K562 (cell line): Measurements from ENCODE around the gene TMEM167A. TPM values are rescaled to one million over a fixed set of nuclear protein-coding genes. Genes with fewer than 3 reads are reported as not detected.

Experiments
- ATF3 ChIP-seq, 2 experiments: fragments of 450-650 bp in 1 of 2; sonication (generic) in 1 of 2; formaldehyde crosslinking in 1 of 2; IDR thresholded peaks in 1 of 2; conservative IDR thresholded peaks in 1 of 2; 2 replicates each; pipeline versions ENCODE4 v1.6.1 to v1.8.1; 2016 to 2023; ENCODE audit warnings: mild to moderate bottlenecking in 2 of 2, moderate library complexity in 2 of 2, inconsistent platforms in 1 of 2, missing genetic modification reagents in 1 of 2
- DACH1 ChIP-seq: fragments of 450-650 bp; IDR thresholded peaks from 2 replicates; pipeline ENCODE4 v1.6.1; 2018; ENCODE audit not compliant: partially characterized antibody
- FOS ChIP-seq: IDR thresholded peaks from 3 replicates; pipeline ENCODE4 v1.6.1; 2011; ENCODE audit not compliant: insufficient read length; ENCODE audit errors: extremely low read depth
- FOXA1 ChIP-seq: fragments of 450-650 bp; IDR thresholded peaks from 2 replicates; pipeline ENCODE4 v1.6.1; 2016; ENCODE audit warnings: mild to moderate bottlenecking, borderline replicate concordance
- GABPA ChIP-seq: fragments of 200-800 bp; sonication (Bioruptor generic); conservative IDR thresholded peaks from 2 replicates; pipeline ENCODE4 v1.6.1; 2016; ENCODE audit warnings: low read depth, missing genetic modification characterization, missing compliant biosample characterization
- HMGN3 ChIP-seq: IDR thresholded peaks from 2 replicates; pipeline ENCODE4 v1.6.1; 2011; ENCODE audit warnings: borderline replicate concordance, low read depth, mild to moderate bottlenecking, mixed read lengths, low read length; ENCODE audit not compliant: insufficient read length; ENCODE audit errors: extremely low read depth
- JUN ChIP-seq, 2 experiments: sonication (generic) in 1 of 2; formaldehyde crosslinking in 1 of 2; IDR thresholded peaks; 2 replicates each; pipeline versions ENCODE4 v1.6.1 to v1.8.0; 2012 to 2022; ENCODE audit warnings: borderline replicate concordance in 2 of 2, mild to moderate bottlenecking in 2 of 2, improper control_type of control experiment in 1 of 2, low read depth in 1 of 2, low read length in 1 of 2, missing genetic modification reagents in 1 of 2
- JUND ChIP-seq, 2 experiments: IDR thresholded peaks; 2 replicates in 1 of 2; 3 replicates in 1 of 2; pipeline ENCODE4 v1.6.1; 2011; ENCODE audit warnings: borderline replicate concordance in 2 of 2, low read depth in 2 of 2, low read length in 2 of 2, improper control_type of control experiment in 1 of 2, missing biosample characterization in 1 of 2, missing genetic modification characterization in 1 of 2, missing genetic modification reagents in 1 of 2
- KDM1A ChIP-seq, 2 experiments: fragments of 450-650 bp; IDR thresholded peaks; 2 replicates each; pipeline ENCODE4 v1.6.1; 2016; ENCODE audit warnings: mild to moderate bottlenecking in 2 of 2
- NFE2 ChIP-seq: IDR thresholded peaks from 2 replicates; pipeline ENCODE4 v1.6.1; 2014; ENCODE audit warnings: antibody characterized with exemption, low read depth
- PPARD ChIP-seq: fragments of 250-450 bp; sonication (Bioruptor Pico); IDR thresholded peaks from 2 replicates; pipeline ENCODE4 v1.8.0; 2022; ENCODE audit warnings: inconsistent platforms, mild to moderate bottlenecking, moderate library complexity
- SRSF3 ChIP-seq: fragments of 200-400 bp; formaldehyde crosslinking; IDR thresholded peaks from 2 replicates; pipeline ENCODE4 v1.6.1; 2016; ENCODE audit warnings: mild to moderate bottlenecking, low read length, moderate library complexity; ENCODE audit not compliant: insufficient read depth
- ZNF324 ChIP-seq: fragments of 250-450 bp; sonication (Bioruptor Pico); IDR thresholded peaks from 2 replicates; pipeline ENCODE4 v1.4.0; 2020; ENCODE audit warnings: mild to moderate bottlenecking
- polyA plus RNA-seq, 8 experiments: library from polyadenylated mRNA; depleted of rRNA in 4 of 8; stranded (reverse) in 5 of 8; unstranded in 3 of 8; fragments of >200 nt; fragmentation: Nextera tagmentation in 2 of 8; fragmentation: Illumina TruSeq in 1 of 8; extraction: Ambion mirVana in 2 of 8; extraction: Trizol in 1 of 8; gene quantifications; 2 replicates each; pipeline versions ENCODE4 v1.2.1 to v1.2.3, GENCODE V29; 2011 to 2014; ENCODE audit warnings: inconsistent platforms in 1 of 8, missing spikeins in 1 of 8
- total RNA-seq, 7 experiments: library from RNA; depleted of rRNA in 6 of 7; stranded (reverse); fragments of >200 nt in 6 of 7; fragmentation: Illumina TruSeq in 2 of 7; extraction: Trizol in 2 of 7; gene quantifications; 2 replicates each; pipeline versions ENCODE4 v1.2.1 to v1.2.3, GENCODE V29; 2011 to 2021; ENCODE audit warnings: low replicate concordance in 1 of 7
- TF ChIP-seq, protein P1 (sequence below): fragments of 450-650 bp; IDR thresholded peaks from 2 replicates; pipeline ENCODE4 v1.6.1; 2018; ENCODE audit not compliant: partially characterized antibody
- TF ChIP-seq, protein P2 (sequence below): sonication (generic); formaldehyde crosslinking; IDR thresholded peaks from 2 replicates; pipeline ENCODE4 v1.8.1; 2023; ENCODE audit warnings: mild to moderate bottlenecking, missing genetic modification reagents
- TF ChIP-seq, protein P3 (sequence below), 2 experiments: fragments of 450-650 bp; conservative IDR thresholded peaks; 2 replicates each; pipeline ENCODE4 v1.6.1; 2017; ENCODE audit warnings: mild to moderate bottlenecking in 2 of 2, moderate library complexity in 2 of 2

The TMEM167A gene
- total and polyA plus RNA-seq, 9 of the 15 experiments (the other 6 are each of a cell fraction or from before 2014, with no cell fraction given), result 35.3 to 458 (median 110) TPM

GRCh38 chr5:83095957-83096539 is 18.9 kb upstream of the TMEM167A start (continued):
- no peak for TF ChIP-seq GABPA (tag)
- no peak for TF ChIP-seq DACH1
- no peak for TF ChIP-seq SRSF3
- TF ChIP-seq ZNF324 (CRISPR knock-in tag), result no peak
- TF ChIP-seq, protein P1, sequence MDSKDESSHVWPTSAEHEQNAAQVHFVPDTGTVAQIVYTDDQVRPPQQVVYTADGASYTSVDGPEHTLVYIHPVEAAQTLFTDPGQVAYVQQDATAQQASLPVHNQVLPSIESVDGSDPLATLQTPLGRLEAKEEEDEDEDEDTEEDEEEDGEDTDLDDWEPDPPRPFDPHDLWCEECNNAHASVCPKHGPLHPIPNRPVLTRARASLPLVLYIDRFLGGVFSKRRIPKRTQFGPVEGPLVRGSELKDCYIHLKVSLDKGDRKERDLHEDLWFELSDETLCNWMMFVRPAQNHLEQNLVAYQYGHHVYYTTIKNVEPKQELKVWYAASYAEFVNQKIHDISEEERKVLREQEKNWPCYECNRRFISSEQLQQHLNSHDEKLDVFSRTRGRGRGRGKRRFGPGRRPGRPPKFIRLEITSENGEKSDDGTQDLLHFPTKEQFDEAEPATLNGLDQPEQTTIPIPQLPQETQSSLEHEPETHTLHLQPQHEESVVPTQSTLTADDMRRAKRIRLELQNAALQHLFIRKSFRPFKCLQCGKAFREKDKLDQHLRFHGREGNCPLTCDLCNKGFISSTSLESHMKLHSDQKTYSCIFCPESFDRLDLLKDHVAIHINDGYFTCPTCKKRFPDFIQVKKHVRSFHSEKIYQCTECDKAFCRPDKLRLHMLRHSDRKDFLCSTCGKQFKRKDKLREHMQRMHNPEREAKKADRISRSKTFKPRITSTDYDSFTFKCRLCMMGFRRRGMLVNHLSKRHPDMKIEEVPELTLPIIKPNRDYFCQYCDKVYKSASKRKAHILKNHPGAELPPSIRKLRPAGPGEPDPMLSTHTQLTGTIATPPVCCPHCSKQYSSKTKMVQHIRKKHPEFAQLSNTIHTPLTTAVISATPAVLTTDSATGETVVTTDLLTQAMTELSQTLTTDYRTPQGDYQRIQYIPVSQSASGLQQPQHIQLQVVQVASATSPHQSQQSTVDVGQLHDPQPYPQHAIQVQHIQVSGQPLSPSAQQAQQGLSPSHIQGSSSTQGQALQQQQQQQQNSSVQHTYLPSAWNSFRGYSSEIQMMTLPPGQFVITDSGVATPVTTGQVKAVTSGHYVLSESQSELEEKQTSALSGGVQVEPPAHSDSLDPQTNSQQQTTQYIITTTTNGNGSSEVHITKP, result no peak
- TF ChIP-seq, protein P2, sequence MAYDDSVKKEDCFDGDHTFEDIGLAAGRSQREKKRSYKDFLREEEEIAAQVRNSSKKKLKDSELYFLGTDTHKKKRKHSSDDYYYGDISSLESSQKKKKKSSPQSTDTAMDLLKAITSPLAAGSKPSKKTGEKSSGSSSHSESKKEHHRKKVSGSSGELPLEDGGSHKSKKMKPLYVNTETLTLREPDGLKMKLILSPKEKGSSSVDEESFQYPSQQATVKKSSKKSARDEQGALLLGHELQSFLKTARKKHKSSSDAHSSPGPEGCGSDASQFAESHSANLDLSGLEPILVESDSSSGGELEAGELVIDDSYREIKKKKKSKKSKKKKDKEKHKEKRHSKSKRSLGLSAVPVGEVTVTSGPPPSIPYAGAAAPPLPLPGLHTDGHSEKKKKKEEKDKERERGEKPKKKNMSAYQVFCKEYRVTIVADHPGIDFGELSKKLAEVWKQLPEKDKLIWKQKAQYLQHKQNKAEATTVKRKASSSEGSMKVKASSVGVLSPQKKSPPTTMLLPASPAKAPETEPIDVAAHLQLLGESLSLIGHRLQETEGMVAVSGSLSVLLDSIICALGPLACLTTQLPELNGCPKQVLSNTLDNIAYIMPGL (CRISPR knock-in tag), result no peak
- TF ChIP-seq HMGN3, result no peak
- TF ChIP-seq PPARD (CRISPR knock-in tag), result no peak
- 0 out of 2 replicates have a peak, but pooled peaks have one; percentile 8 for TF ChIP-seq NFE2
- no peak for TF ChIP-seq FOXA1
- peak; percentile 85 for TF ChIP-seq JUND (IDR thresholded peaks at IDR 0.05; ENCODE audit: borderline replicate concordance, low read depth, low read length)
- TF ChIP-seq JUND (tag; IDR thresholded peaks at IDR 0.05; ENCODE audit: borderline replicate concordance, low read depth, low read length), result peak; percentile 73; the same call in 2 of the 3 replicates
- TF ChIP-seq, protein P3, sequence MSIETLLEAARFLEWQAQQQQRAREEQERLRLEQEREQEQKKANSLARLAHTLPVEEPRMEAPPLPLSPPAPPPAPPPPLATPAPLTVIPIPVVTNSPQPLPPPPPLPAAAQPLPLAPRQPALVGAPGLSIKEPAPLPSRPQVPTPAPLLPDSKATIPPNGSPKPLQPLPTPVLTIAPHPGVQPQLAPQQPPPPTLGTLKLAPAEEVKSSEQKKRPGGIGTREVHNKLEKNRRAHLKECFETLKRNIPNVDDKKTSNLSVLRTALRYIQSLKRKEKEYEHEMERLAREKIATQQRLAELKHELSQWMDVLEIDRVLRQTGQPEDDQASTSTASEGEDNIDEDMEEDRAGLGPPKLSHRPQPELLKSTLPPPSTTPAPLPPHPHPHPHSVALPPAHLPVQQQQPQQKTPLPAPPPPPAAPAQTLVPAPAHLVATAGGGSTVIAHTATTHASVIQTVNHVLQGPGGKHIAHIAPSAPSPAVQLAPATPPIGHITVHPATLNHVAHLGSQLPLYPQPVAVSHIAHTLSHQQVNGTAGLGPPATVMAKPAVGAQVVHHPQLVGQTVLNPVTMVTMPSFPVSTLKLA (conservative IDR thresholded peaks at IDR 0.05), result no peak
- TF ChIP-seq ATF3 (IDR thresholded peaks at IDR 0.05), result peak; percentile 79
- TF ChIP-seq ATF3 (CRISPR knock-in tag; conservative IDR thresholded peaks at IDR 0.05), result no peak
- TF ChIP-seq FOS, result peak; percentile 30
- TF ChIP-seq KDM1A (IDR thresholded peaks at IDR 0.05), result no peak
- peak; percentile 89 for TF ChIP-seq JUN (IDR thresholded peaks at IDR 0.05; ENCODE audit: borderline replicate concordance, low read depth, low read length)
- TF ChIP-seq JUN (CRISPR knock-in tag; IDR thresholded peaks at IDR 0.05; ENCODE audit: borderline replicate concordance), result no peak
- TF ChIP-seq, all 486 proteins: peak for 7
